Prostate gland (tissue), 2 donors: ENCODE data around the gene DMRT3. TPM values are rescaled to one million over a fixed set of nuclear protein-coding genes. Genes with fewer than 3 reads are reported as not detected.

Source experiments
- DNase-seq: peaks from one replicate; pipeline ENCODE4 v3.0.0-alpha.2; 2019; ENCODE audit warnings: low spot score
- H3K27ac ChIP-seq, 2 donors: fragments of 200-600 bp; sonication (generic); 2 replicates each; pipeline ENCODE4 v1.5.1; 2017 to 2019
- H3K27me3 ChIP-seq: fragments of 200-600 bp; sonication (generic); replicated peaks from 2 replicates; pipeline ENCODE4 v1.5.1; 2019; ENCODE audit not compliant: insufficient read depth
- H3K36me3 ChIP-seq, 2 donors: fragments of 200-600 bp; sonication (generic); 1 replicate in 1 of 2; 2 replicates in 1 of 2; pipeline versions ENCODE4 v1.5.1 to v1.8.1; 2017 to 2019
- H3K4me1 ChIP-seq: fragments of 200-600 bp; sonication (generic); replicated peaks from 2 replicates; pipeline ENCODE4 v1.5.1; 2019
- H3K4me3 ChIP-seq, 2 donors: fragments of 200-600 bp; sonication (generic); 2 replicates each; pipeline ENCODE4 v1.5.1; 2017 to 2019
- H3K9me3 ChIP-seq: fragments of 200-600 bp; sonication (generic); 2 replicates; pipeline ENCODE4 v1.5.1; 2017
- POLR2A ChIP-seq: fragments of 450-650 bp; IDR thresholded peaks from one replicate; pipeline ENCODE4 v1.6.1; 2016; ENCODE audit warnings: antibody characterized with exemption, mild to moderate bottlenecking
- POLR2AphosphoS5 ChIP-seq: sonication (generic); formaldehyde crosslinking; IDR thresholded peaks from one replicate; pipeline ENCODE4 v1.6.1; 2017; ENCODE audit warnings: antibody characterized with exemption
- WGBS: methylation state at CpG from one replicate; pipeline ENCODE4 v1.1.5; 2018; 5-methylcytosine and 5-hydroxymethylcytosine counted together
- intact Hi-C: fragments of 100-400 bp; cut with DNase I; formaldehyde crosslinking; loops from one replicate; pipeline ENCODE4 v1.14.2; 2022
- total RNA-seq, 2 donors: library from RNA; depleted of rRNA; stranded (reverse); fragments of >200 nt; gene quantifications; one replicate each; pipeline ENCODE4 v1.1.0, GENCODE V29; 2016
- TF ChIP-seq, protein P1 (sequence below), 4 experiments: fragments of 200-600 bp in 2 of 4; fragments of 450-650 bp in 2 of 4; sonication (generic) in 2 of 4; IDR thresholded peaks; 1 replicate in 3 of 4; 2 replicates in 1 of 4; pipeline ENCODE4 v1.5.1; 2016 to 2019; ENCODE audit warnings: antibody characterized with exemption in 4 of 4, mild to moderate bottlenecking in 2 of 4, moderate library complexity in 2 of 4

Gene DMRT3, protein sequence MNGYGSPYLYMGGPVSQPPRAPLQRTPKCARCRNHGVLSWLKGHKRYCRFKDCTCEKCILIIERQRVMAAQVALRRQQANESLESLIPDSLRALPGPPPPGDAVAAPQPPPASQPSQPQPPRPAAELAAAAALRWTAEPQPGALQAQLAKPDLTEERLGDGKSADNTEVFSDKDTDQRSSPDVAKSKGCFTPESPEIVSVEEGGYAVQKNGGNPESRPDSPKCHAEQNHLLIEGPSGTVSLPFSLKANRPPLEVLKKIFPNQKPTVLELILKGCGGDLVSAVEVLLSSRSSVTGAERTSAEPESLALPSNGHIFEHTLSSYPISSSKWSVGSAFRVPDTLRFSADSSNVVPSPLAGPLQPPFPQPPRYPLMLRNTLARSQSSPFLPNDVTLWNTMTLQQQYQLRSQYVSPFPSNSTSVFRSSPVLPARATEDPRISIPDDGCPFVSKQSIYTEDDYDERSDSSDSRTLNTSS
- 1 to 10 TPM in 1 of 2 donors, not detected in 1; 1.8 TPM for total RNA-seq

DNA sequence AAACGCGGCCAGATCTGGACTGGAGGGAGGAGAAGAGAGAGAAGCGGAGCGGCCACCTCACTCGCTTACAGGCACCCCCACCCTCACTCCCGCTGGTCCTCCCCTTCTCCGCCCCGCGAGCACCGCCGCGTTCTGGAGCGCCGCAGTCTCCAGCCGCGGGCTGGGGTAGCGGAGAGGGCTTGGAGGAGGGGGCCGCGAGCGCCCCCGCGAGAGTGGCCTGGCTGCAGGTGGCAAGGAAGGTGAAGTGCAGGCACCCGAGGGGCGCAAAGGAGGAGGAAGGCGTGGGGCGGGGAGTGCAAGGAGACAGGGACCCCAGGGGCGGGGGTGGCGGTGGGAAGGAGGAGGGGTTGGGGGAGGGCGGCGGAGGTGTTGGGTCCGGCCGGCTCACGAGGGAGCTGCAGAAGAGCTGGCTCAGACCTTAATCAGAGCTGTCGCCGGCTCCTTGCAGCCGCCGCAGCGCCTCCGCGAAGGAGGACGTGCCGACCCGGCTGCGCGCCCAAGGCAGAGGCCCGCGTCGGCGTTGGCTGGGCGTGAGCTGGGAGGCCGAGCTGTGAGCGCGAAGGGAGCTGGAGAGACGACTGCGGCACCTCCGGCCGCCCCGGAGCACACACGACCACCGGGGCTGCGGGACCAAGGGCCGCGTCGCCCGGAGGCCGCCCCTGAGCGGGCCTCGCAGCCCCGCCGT, at the start of gene DMRT3:
DMRT3 (plus strand) TSS at position 398 of the 685 bp plus-strand sequence. CDS start 347 bp downstream, outside the sequence.
- Histone ChIP-seq H3K36me3 (no peaks in the 10 kb centered on the region), H3K9me3 (no peaks in the 10 kb centered on the region), H3K4me3 (no peak within 1 kb of the TSS), H3K4me1 (no peaks in the 10 kb centered on the region), H3K27me3 (peaks cover 68% of the 10 kb centered on the region), H3K27ac (no peak within 1 kb of the TSS)
- under 1% methylated on average over 58 of the region's 70 CpGs for WGBS
- TF ChIP-seq, protein P1, sequence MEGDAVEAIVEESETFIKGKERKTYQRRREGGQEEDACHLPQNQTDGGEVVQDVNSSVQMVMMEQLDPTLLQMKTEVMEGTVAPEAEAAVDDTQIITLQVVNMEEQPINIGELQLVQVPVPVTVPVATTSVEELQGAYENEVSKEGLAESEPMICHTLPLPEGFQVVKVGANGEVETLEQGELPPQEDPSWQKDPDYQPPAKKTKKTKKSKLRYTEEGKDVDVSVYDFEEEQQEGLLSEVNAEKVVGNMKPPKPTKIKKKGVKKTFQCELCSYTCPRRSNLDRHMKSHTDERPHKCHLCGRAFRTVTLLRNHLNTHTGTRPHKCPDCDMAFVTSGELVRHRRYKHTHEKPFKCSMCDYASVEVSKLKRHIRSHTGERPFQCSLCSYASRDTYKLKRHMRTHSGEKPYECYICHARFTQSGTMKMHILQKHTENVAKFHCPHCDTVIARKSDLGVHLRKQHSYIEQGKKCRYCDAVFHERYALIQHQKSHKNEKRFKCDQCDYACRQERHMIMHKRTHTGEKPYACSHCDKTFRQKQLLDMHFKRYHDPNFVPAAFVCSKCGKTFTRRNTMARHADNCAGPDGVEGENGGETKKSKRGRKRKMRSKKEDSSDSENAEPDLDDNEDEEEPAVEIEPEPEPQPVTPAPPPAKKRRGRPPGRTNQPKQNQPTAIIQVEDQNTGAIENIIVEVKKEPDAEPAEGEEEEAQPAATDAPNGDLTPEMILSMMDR (IDR thresholded peaks at IDR 0.05) = no peak
- TF ChIP-seq POLR2A (no peak), POLR2AphosphoS5 (no peak)
- no peak for DNase-seq
- intact Hi-C loops = no loop called here

DNA sequence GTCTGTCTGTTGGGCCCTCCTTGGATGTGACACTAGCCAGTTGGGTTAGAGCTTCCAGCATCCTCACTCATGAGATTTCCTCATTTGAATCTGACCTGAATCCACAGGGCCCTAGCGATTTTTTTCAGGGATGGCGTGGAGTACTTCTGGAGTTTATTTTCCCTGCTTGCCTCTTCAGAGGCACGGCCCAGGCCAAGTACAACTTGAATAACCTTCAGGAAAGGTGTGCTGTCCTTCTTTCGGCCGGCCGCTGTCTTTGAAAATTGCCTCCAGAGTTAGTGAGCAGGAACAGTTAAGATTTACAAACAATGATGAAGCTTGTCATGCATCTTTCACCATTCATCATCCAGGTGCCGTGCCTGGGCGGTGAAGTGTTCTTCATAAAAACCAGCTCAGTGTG, 49.5 kb upstream of the DMRT3 start:
- H3K4me3 ChIP-seq = no peak overlapping the region
- intact Hi-C loops = no loop called here
- H3K27ac ChIP-seq = no peak overlapping the region
- H3K27me3 ChIP-seq = no peaks in the 10 kb centered on the region
- TF ChIP-seq, protein P1 (IDR thresholded peaks at IDR 0.05) = no peak
- no peak for TF ChIP-seq POLR2A
- no peak for TF ChIP-seq POLR2AphosphoS5
- WGBS = 83% methylated on average over 8 of the region's 8 CpGs
- no peaks in the 10 kb centered on the region for H3K9me3 ChIP-seq
- no peaks in the 10 kb centered on the region for H3K36me3 ChIP-seq
- no peak for DNase-seq
- no peaks in the 10 kb centered on the region for H3K4me1 ChIP-seq

DNA sequence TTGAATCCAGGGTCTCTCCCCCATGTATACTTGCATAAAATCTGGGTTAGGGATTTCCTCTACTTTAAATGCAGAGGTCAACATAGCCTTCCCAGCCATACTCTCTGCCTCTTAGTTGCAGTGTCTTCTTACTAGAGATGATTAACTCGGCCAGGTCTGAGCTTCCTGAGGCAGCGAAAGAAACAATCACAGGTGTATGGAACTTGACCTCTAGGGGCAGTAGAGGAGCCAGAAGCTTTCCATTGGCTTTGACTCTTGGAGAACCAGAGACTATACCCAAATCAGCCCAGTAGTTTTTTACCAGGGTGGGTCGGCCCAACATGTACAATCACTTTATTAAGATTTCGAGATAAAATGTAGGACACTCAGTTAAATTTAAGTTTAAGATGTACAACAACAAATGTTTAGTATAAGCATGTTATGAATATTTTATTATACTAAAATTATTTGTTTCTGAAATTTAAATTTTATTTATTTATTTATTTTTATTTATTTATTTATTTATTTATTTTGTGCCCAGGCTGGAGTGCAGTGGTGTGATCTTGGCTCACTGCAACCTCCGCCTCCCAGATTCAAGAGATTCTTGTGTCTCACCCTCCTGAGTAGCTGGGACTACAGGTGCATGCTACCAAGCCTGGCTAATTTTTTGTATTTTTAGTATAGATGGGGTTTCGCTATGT, 48.0 kb upstream of the DMRT3 start:
- WGBS = 81% methylated on average over 6 of the region's 6 CpGs
- no peak overlapping the region for H3K4me3 ChIP-seq
- H3K4me1 ChIP-seq = no peaks in the 10 kb centered on the region
- no peaks in the 10 kb centered on the region for H3K9me3 ChIP-seq
- TF ChIP-seq POLR2A (no peak), POLR2AphosphoS5 (no peak)
- TF ChIP-seq, protein P1 (IDR thresholded peaks at IDR 0.05) = no peak
- DNase-seq = no peak
- no peak overlapping the region for H3K27ac ChIP-seq
- intact Hi-C loops = no loop called here
- no peaks in the 10 kb centered on the region for H3K36me3 ChIP-seq
- H3K27me3 ChIP-seq = no peaks in the 10 kb centered on the region

DNA sequence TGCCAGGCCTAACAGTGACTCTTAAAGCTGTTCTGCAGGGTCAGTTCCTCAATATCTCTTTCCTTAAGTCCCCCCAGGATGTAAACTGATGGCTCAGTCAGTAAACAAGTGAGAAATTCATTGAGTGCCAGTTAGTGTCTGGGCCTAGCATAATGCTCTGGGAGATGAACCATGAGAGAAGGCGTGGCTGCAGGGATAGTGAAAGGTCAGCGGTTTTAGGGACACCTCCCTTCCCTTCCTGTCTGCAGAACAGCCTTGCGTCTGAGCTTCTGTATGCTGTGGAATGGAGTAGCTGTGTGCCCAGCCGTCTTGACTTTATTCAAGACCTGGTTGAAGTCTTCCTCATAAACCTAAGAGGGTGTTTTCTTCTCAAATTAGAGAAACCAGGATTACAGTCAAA, 46.7 kb upstream of the DMRT3 start:
- TF ChIP-seq POLR2A (no peak), POLR2AphosphoS5 (no peak)
- H3K4me1 ChIP-seq = no peaks in the 10 kb centered on the region
- no peak overlapping the region for H3K27ac ChIP-seq
- no peak for DNase-seq
- 86% methylated on average over 4 of the region's 4 CpGs for WGBS
- no peak overlapping the region for H3K4me3 ChIP-seq
- no peaks in the 10 kb centered on the region for H3K27me3 ChIP-seq
- H3K9me3 ChIP-seq = no peaks in the 10 kb centered on the region
- intact Hi-C loops = no loop called here
- H3K36me3 ChIP-seq = no peaks in the 10 kb centered on the region

DNA sequence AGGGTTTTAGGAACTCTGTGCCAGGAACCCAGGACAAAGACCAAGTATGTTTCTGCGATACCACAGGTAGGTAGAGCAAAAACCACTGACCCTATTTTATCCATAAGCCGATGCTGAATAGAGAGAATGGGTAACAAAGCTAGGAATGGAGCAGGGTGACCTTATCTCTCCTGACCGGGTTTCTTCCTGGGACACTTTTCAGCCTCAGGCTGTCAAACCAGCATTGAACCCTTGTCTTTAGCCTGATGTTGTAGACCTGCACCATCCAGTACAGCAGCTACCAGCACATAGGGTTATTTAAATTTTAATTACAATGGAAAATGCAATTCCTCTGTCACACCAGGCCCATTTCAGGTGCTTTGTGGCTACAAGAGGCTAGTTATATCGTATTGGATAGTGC, 43.1 kb upstream of the DMRT3 start:
- 93% methylated on average over 4 of the region's 4 CpGs for WGBS
- Histone ChIP-seq H3K27me3 (no peaks in the 10 kb centered on the region), H3K4me1 (no peaks in the 10 kb centered on the region), H3K4me3 (no peak overlapping the region), H3K27ac (no peak overlapping the region), H3K36me3 (no peaks in the 10 kb centered on the region), H3K9me3 (no peaks in the 10 kb centered on the region)
- DNase-seq = no peak
- TF ChIP-seq POLR2AphosphoS5 = no peak
- TF ChIP-seq POLR2A = no peak
- TF ChIP-seq, protein P1 (IDR thresholded peaks at IDR 0.05) = no peak
- intact Hi-C loops = no loop called here
